Gastrocnemius medialis (tissue), 4 donors: Measurements from ENCODE around the gene CCDC138. TPM values are rescaled to one million over a fixed set of nuclear protein-coding genes. Genes with fewer than 3 reads are reported as not detected.

Experiments
- ATAC-seq, 2 donors: fragments of 150-250 bp; one replicate each; pipeline ENCODE4 v1.9.1; 2016
- DNase-seq, 2 donors: peaks; one replicate each; pipeline ENCODE4 v3.0.0-alpha.2; 2019
- H3K27ac ChIP-seq, 4 donors: fragments of 200-600 bp; sonication (generic); 1 replicate in 1 of 4; 2 replicates in 3 of 4; pipeline ENCODE4 v1.5.1; 2016 to 2018; ENCODE audit warnings: mild to moderate bottlenecking in 2 of 4, moderate library complexity in 1 of 4
- H3K27me3 ChIP-seq, 3 donors: fragments of 200-600 bp; sonication (generic) in 2 of 3; 1 replicate in 1 of 3; 2 replicates in 2 of 3; pipeline versions ENCODE4 v1.5.1 to v1.6.0; 2016 to 2019; ENCODE audit warnings: mild to moderate bottlenecking in 1 of 3, moderate library complexity in 1 of 3
- H3K36me3 ChIP-seq, 2 donors: fragments of 200-600 bp; sonication (generic) in 1 of 2; one replicate each; pipeline ENCODE4 v1.5.1; 2017 to 2018
- H3K4me1 ChIP-seq, 2 donors: fragments of 200-600 bp; sonication (generic) in 1 of 2; one replicate each; pipeline ENCODE4 v1.5.1; 2016 to 2017; ENCODE audit warnings: mild to moderate bottlenecking in 2 of 2
- H3K4me3 ChIP-seq, 4 donors: fragments of 200-600 bp; sonication (generic) in 3 of 4; 1 replicate in 1 of 4; 2 replicates in 3 of 4; pipeline ENCODE4 v1.5.1; 2016 to 2019; ENCODE audit warnings: mild to moderate bottlenecking in 2 of 4
- H3K9me3 ChIP-seq, 3 donors: fragments of 200-600 bp; sonication (generic) in 2 of 3; 1 replicate in 1 of 3; 2 replicates in 2 of 3; pipeline ENCODE4 v1.5.1; 2016 to 2019
- CTCF ChIP-seq, 5 experiments: fragments of 450-650 bp in 3 of 5; fragments of 200-600 bp in 2 of 5; sonication (generic) in 2 of 5; IDR thresholded peaks in 4 of 5; conservative IDR thresholded peaks in 1 of 5; 1 replicate in 4 of 5; 2 replicates in 1 of 5; pipeline ENCODE4 v1.5.1; 2016 to 2019; ENCODE audit warnings: antibody characterized with exemption in 5 of 5, mild to moderate bottlenecking in 3 of 5, moderate library complexity in 3 of 5
- POLR2A ChIP-seq, 2 donors: fragments of 450-650 bp; IDR thresholded peaks; one replicate each; pipeline ENCODE4 v1.6.1; 2017; ENCODE audit warnings: antibody characterized with exemption in 2 of 2, mild to moderate bottlenecking in 2 of 2, moderate library complexity in 2 of 2
- in situ Hi-C, 4 donors: fragments of 200-750 bp; cut with MboI; loops; one replicate each; pipeline versions ENCODE4 v1.15.0 to v1.8.0; 2017; ENCODE audit warnings: low sequenced_read_pairs in 4 of 4
- intact Hi-C: fragments of 100-400 bp; cut with DNase I; formaldehyde crosslinking; loops from one replicate; pipeline ENCODE4 v1.15.1; 2023; ENCODE audit warnings: low total_unique reads
- total RNA-seq, 4 donors: library from RNA; depleted of rRNA; stranded (reverse); fragments of >200 nt; gene quantifications; one replicate each; pipeline versions ENCODE4 v1.1.0 to v1.2.3, GENCODE V29; 2016

CCDC138 gene
- total RNA-seq, 4 donors from 2014 or later = 0.52 to 2.8 (median 1.2) TPM

- TF ChIP-seq CTCF (IDR thresholded peaks at IDR 0.05 in 4 of 5, conservative IDR thresholded peaks at IDR 0.05 in 1 of 5) = no peak
- no peak for TF ChIP-seq POLR2A (IDR thresholded peaks at IDR 0.05)
- intact Hi-C loops = loop anchor here (10.0 kb wide), 1 partner anchor 556 kb away; no protein-coding TSS in a partner anchor
- DNase-seq (no peak), ATAC-seq (no peak)
- Histone ChIP-seq H3K9me3 (no peaks in the 10 kb centered on the region), H3K36me3 (no peaks in the 10 kb centered on the region), H3K27me3 (no peaks in the 10 kb centered on the region), H3K4me3 (no peak overlapping the region), H3K27ac (no peak overlapping the region), H3K4me1 (no peaks in the 10 kb centered on the region)
- in situ Hi-C loops = no loop called here
These were observed 131.7 kb downstream of the CCDC138 start for GRCh38 chr2:108918156-108918874.

GRCh38 chr2:108918941-108919341 is 132.4 kb downstream of the CCDC138 start:
- Histone ChIP-seq H3K4me3 (no peak overlapping the region), H3K36me3 (no peaks in the 10 kb centered on the region), H3K9me3 (no peaks in the 10 kb centered on the region), H3K4me1 (no peaks in the 10 kb centered on the region), H3K27me3 (no peaks in the 10 kb centered on the region), H3K27ac (no peak overlapping the region)
- ATAC-seq (no peak), DNase-seq (no peak)
- in situ Hi-C loops (no loop called here), intact Hi-C loops (loop anchor here (10.0 kb wide), 1 partner anchor 556 kb away; no protein-coding TSS in a partner anchor)
- TF ChIP-seq CTCF (IDR thresholded peaks at IDR 0.05 in 4 of 5, conservative IDR thresholded peaks at IDR 0.05 in 1 of 5) (no peak), POLR2A (IDR thresholded peaks at IDR 0.05) (no peak)

GRCh38 chr2:108919571-108920373 is 133.2 kb downstream of the CCDC138 start:
- in situ Hi-C loops (no loop called here), intact Hi-C loops (loop anchor here (10.0 kb wide), 1 partner anchor 555 kb away; no protein-coding TSS in a partner anchor)

GRCh38 chr2:108920686-108921085 is 134.1 kb downstream of the CCDC138 start:
- Histone ChIP-seq H3K27ac (no peak overlapping the region), H3K27me3 (no peaks in the 10 kb centered on the region), H3K4me3 (no peak overlapping the region), H3K4me1 (no peaks in the 10 kb centered on the region), H3K36me3 (no peaks in the 10 kb centered on the region), H3K9me3 (no peaks in the 10 kb centered on the region)
- DNase-seq = no peak
- intact Hi-C loops (no loop called here), in situ Hi-C loops (no loop called here)
- no peak for ATAC-seq
- no peak for TF ChIP-seq POLR2A (IDR thresholded peaks at IDR 0.05)
- TF ChIP-seq CTCF (IDR thresholded peaks at IDR 0.05 in 4 of 5, conservative IDR thresholded peaks at IDR 0.05 in 1 of 5) = no peak

More at GRCh38 chr2:108919571-108920373, 133.2 kb downstream of the CCDC138 start:
- Histone ChIP-seq H3K27ac (no peak overlapping the region), H3K9me3 (no peaks in the 10 kb centered on the region), H3K36me3 (no peaks in the 10 kb centered on the region), H3K4me1 (no peaks in the 10 kb centered on the region), H3K4me3 (no peak overlapping the region), H3K27me3 (no peaks in the 10 kb centered on the region)
- no peak for ATAC-seq
- no peak for DNase-seq
- no peak for TF ChIP-seq POLR2A (IDR thresholded peaks at IDR 0.05)
- no peak for TF ChIP-seq CTCF (IDR thresholded peaks at IDR 0.05 in 4 of 5, conservative IDR thresholded peaks at IDR 0.05 in 1 of 5)
